ENCODE results near the gene DPEP3.

DPEP3 gene

DNA sequence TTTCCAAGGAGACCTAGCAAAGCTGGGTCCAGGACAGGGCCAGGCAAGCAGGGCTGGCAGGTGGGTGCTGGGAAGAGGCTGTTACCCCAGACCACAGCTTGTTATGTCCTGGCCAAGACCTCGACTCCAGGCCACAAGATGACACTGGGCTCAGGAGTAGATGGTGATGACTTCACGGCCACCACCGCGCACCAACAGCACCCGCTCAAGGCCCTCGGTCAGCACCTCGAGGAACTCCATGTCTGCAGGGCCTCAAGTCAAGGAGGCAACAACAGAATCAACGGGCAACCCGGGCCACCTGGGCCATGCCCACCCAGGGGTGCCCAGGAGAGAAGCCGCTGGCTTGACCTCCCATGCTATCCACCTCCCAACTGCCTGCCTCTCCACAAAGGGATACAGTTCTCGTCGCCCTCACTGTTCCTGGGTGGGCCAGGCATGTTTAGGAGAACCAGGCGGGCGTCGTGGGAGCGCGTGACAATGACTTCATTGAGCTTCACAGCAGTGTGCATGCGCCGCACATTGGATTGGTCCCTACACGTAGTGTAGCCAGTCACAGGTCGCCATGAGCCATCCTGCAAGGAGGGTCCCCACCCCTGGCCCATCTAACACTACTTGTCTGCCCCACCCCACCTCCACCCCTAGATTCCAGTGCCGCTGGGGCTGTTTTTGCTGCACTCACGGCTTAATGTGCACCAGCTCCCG lies 35.5 kb downstream of the DPEP3 start:
- no peak for TF ChIP-seq CREB1 (IDR thresholded peaks at IDR 0.05; ENCODE audit: low read depth)
- TF ChIP-seq CEBPB (IDR thresholded peaks at IDR 0.05), result no peak
- no peak for TF ChIP-seq YY1 (IDR thresholded peaks at IDR 0.05; ENCODE audit: low read depth)
- TF ChIP-seq, protein P1, sequence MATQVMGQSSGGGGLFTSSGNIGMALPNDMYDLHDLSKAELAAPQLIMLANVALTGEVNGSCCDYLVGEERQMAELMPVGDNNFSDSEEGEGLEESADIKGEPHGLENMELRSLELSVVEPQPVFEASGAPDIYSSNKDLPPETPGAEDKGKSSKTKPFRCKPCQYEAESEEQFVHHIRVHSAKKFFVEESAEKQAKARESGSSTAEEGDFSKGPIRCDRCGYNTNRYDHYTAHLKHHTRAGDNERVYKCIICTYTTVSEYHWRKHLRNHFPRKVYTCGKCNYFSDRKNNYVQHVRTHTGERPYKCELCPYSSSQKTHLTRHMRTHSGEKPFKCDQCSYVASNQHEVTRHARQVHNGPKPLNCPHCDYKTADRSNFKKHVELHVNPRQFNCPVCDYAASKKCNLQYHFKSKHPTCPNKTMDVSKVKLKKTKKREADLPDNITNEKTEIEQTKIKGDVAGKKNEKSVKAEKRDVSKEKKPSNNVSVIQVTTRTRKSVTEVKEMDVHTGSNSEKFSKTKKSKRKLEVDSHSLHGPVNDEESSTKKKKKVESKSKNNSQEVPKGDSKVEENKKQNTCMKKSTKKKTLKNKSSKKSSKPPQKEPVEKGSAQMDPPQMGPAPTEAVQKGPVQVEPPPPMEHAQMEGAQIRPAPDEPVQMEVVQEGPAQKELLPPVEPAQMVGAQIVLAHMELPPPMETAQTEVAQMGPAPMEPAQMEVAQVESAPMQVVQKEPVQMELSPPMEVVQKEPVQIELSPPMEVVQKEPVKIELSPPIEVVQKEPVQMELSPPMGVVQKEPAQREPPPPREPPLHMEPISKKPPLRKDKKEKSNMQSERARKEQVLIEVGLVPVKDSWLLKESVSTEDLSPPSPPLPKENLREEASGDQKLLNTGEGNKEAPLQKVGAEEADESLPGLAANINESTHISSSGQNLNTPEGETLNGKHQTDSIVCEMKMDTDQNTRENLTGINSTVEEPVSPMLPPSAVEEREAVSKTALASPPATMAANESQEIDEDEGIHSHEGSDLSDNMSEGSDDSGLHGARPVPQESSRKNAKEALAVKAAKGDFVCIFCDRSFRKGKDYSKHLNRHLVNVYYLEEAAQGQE (IDR thresholded peaks at IDR 0.05; ENCODE audit: low read depth), result no peak
- no peak for TF ChIP-seq EGR1 (IDR thresholded peaks at IDR 0.05)
- TF ChIP-seq FOXM1 (IDR thresholded peaks at IDR 0.05; ENCODE audit: borderline replicate concordance, low read depth), result no peak
- no peak for TF ChIP-seq RAD21 (IDR thresholded peaks at IDR 0.05; ENCODE audit: low read depth)
- TF ChIP-seq TEAD4 (IDR thresholded peaks at IDR 0.05), result no peak
- TF ChIP-seq, protein P2, sequence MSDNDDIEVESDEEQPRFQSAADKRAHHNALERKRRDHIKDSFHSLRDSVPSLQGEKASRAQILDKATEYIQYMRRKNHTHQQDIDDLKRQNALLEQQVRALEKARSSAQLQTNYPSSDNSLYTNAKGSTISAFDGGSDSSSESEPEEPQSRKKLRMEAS (IDR thresholded peaks at IDR 0.05), result no peak
- TF ChIP-seq ZBTB7A (IDR thresholded peaks at IDR 0.05; ENCODE audit: low read depth), result no peak
- TF ChIP-seq TAF1 (IDR thresholded peaks at IDR 0.05; ENCODE audit: low read depth), result no peak
- TF ChIP-seq EP300 (IDR thresholded peaks at IDR 0.05; ENCODE audit: borderline replicate concordance), result no peak
- TF ChIP-seq TCF12 (IDR thresholded peaks at IDR 0.05; ENCODE audit: low read depth), result no peak
- no peak for TF ChIP-seq NFIC (IDR thresholded peaks at IDR 0.05)
- TF ChIP-seq, protein P3, sequence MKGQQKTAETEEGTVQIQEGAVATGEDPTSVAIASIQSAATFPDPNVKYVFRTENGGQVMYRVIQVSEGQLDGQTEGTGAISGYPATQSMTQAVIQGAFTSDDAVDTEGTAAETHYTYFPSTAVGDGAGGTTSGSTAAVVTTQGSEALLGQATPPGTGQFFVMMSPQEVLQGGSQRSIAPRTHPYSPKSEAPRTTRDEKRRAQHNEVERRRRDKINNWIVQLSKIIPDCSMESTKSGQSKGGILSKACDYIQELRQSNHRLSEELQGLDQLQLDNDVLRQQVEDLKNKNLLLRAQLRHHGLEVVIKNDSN (IDR thresholded peaks at IDR 0.05), result no peak

DNA sequence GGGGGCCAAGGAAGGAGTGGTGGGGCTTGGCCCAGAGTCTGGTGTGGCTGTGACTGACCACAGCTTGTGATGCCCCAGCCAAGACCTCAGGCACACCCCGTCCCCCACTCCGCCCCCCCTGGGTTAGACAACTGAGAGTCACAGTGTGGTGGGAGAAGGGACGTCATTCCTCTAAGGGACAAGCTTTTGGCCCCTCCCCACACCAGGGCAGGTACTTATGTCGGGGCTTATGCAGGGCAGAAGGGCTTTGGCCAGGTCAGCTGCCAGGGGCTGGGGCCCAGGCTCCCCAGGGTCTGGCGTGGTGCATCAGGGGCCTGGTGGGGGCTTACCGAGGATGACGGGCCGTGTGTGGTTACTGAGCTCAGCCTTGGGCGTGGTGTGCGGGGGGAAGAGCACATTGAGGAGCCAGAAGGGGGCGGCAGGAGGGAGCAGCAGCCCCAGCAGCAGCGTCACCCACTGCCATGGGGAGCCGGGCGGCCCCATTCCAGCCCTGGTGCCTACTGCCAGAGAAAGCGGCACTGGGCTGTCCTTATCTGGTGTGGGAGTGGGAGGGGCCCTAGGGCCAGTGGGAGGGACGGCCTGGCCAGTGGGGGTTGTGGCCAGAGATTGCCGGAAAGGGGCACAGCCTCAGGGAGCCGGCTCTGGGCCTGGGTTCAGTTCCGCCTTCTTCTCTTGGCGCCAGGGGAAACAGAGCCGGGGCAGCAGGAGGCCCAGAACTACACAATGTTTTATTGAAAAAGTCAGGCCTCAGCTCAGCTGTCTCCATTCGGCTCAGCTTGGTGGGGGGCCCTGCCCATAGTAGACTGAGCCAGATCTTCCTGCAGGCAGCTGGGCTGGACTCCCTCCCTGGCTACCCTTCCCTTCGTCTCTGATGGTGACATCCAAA lies 36.4 kb downstream of the DPEP3 start, which contains the start of gene LCAT:
LCAT (minus strand) TSS at position 502 of the 886 bp plus-strand sequence; CDS start at position 483, 19 bp downstream.
- TF ChIP-seq, protein P2 (IDR thresholded peaks at IDR 0.05), result no peak
- TF ChIP-seq TEAD4 (IDR thresholded peaks at IDR 0.05) (no peak), TCF12 (IDR thresholded peaks at IDR 0.05; ENCODE audit: low read depth) (no peak), NFIC (IDR thresholded peaks at IDR 0.05) (no peak), YY1 (IDR thresholded peaks at IDR 0.05; ENCODE audit: low read depth) (no peak), CREB1 (IDR thresholded peaks at IDR 0.05; ENCODE audit: low read depth) (no peak), CEBPB (IDR thresholded peaks at IDR 0.05) (no peak), EGR1 (IDR thresholded peaks at IDR 0.05) (no peak)
- TF ChIP-seq, protein P3 (IDR thresholded peaks at IDR 0.05), result no peak

DNA sequence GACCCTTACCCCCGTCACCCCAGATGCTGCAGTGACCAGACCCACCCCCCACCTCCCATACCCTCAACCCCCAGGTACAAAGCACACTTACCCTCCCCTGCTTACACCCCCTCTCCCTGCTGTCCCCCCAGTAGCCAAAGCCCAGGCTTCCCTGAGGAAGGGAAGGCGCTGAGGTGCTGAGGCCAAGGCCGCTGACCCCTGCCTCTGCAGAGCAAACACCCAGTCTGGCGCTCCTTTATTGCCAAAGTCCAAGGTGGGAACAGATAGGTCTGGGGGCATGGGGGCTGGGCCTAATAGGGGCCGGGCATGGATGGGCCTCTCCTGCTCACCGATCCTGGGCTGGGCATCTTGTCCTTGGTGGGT lies 37.1 kb downstream of the DPEP3 start:
- TF ChIP-seq ZBTB7A (IDR thresholded peaks at IDR 0.05; ENCODE audit: low read depth) (no peak), NFIC (IDR thresholded peaks at IDR 0.05) (no peak), TAF1 (IDR thresholded peaks at IDR 0.05; ENCODE audit: low read depth) (no peak), EP300 (IDR thresholded peaks at IDR 0.05; ENCODE audit: borderline replicate concordance) (no peak), YY1 (IDR thresholded peaks at IDR 0.05; ENCODE audit: low read depth) (no peak), CREB1 (IDR thresholded peaks at IDR 0.05; ENCODE audit: low read depth) (no peak), CEBPB (IDR thresholded peaks at IDR 0.05) (no peak), EGR1 (IDR thresholded peaks at IDR 0.05) (no peak), FOXM1 (IDR thresholded peaks at IDR 0.05; ENCODE audit: borderline replicate concordance, low read depth) (no peak), TEAD4 (IDR thresholded peaks at IDR 0.05) (no peak), TCF12 (IDR thresholded peaks at IDR 0.05; ENCODE audit: low read depth) (no peak), RAD21 (IDR thresholded peaks at IDR 0.05; ENCODE audit: low read depth) (no peak)
- TF ChIP-seq, protein P2 (IDR thresholded peaks at IDR 0.05), result no peak
- TF ChIP-seq, protein P1 (IDR thresholded peaks at IDR 0.05; ENCODE audit: low read depth), result no peak
- TF ChIP-seq, protein P3 (IDR thresholded peaks at IDR 0.05), result no peak

DNA sequence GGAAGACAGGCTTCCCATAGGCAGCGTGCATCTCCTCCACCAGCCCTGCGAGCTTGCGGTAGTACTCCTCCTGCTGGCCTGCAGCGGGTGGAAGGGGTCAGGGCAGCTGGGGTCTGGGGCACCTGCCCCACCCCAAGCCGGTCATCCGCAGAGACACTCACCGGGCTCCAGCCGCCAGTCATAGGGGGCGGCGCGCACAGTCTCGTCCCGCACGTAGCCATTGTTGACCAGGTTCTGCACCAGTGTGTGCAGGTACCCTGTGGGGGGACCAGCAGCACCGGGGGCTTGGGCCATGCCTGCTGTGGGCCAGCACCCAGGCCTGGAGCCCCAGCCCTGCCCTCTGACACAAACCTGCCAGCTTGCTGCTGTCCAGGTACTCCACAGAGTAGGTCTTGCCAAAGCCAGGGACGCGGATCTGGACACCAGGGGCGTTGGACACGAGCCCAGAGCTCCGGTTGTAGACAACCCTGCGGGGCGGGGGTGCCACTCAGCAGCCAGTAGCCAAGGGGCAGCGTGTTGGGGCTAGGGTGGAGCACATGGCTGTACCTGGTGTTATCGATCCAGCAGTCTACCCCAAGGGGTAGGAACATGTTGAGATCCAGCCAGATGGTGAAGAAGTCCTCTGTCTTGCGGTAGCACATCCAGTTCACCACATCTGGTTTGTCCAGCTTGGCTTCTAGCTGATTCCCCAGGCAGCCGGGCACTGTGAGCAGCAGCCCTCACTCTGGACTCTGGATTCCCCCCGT lies 37.6 kb downstream of the DPEP3 start:
- TF ChIP-seq NFIC (IDR thresholded peaks at IDR 0.05), result no peak
- no peak for TF ChIP-seq FOXM1 (IDR thresholded peaks at IDR 0.05; ENCODE audit: borderline replicate concordance, low read depth)
- TF ChIP-seq ZBTB7A (IDR thresholded peaks at IDR 0.05; ENCODE audit: low read depth), result no peak
- no peak for TF ChIP-seq YY1 (IDR thresholded peaks at IDR 0.05; ENCODE audit: low read depth)
- TF ChIP-seq TAF1 (IDR thresholded peaks at IDR 0.05; ENCODE audit: low read depth), result no peak
- TF ChIP-seq CREB1 (IDR thresholded peaks at IDR 0.05; ENCODE audit: low read depth), result no peak
- no peak for TF ChIP-seq TEAD4 (IDR thresholded peaks at IDR 0.05)
- TF ChIP-seq, protein P1 (IDR thresholded peaks at IDR 0.05; ENCODE audit: low read depth), result no peak
- no peak for TF ChIP-seq TCF12 (IDR thresholded peaks at IDR 0.05; ENCODE audit: low read depth)
- no peak for TF ChIP-seq RAD21 (IDR thresholded peaks at IDR 0.05; ENCODE audit: low read depth)
- no peak for TF ChIP-seq EP300 (IDR thresholded peaks at IDR 0.05; ENCODE audit: borderline replicate concordance)
- TF ChIP-seq CEBPB (IDR thresholded peaks at IDR 0.05), result no peak
- TF ChIP-seq, protein P3 (IDR thresholded peaks at IDR 0.05), result no peak

Measured in Ishikawa (cell line).